A673 (cell line): ENCODE data around the gene TIRAP. TPM values are rescaled to one million over a fixed set of nuclear protein-coding genes. Genes with fewer than 3 reads are reported as not detected.
A peak's percentile ranks its signal among the peaks of the same experiment; 100 is the strongest.

Source experiments
- BruUV-seq: library from RNA; stranded (reverse); fragments of 400-500 nt; replicated peaks from 2 replicates; lab custom pipeline; 2021; lab: Mats Ljungman, UMichigan
- CTCF ChIA-PET: fragments of 300-600 bp; sonication (Branson Sonifier 250); formaldehyde crosslinking; loops from one replicate; lab custom pipeline; 2022; ENCODE audit warnings: antibody characterized with exemption; lab: Charles Lee
- POLR2A ChIA-PET: fragments of 300-600 bp; sonication (Branson Sonifier 250); formaldehyde crosslinking; loops from one replicate; lab custom pipeline; 2022; ENCODE audit warnings: antibody characterized with exemption; ENCODE audit not compliant: low non-redundant PET; lab: Charles Lee
- DNase-seq: peaks from one replicate; pipeline ENCODE4 v3.0.0-alpha.2; 2015; ENCODE audit warnings: low spot score
- H3K27ac ChIP-seq: fragments of 200-600 bp; sonication (generic); 2 replicates; pipeline ENCODE4 v1.5.1; 2016; ENCODE audit warnings: mixed run types, low read depth, mild to moderate bottlenecking, mixed read lengths, antibody characterized with exemption, low read length; ENCODE audit not compliant: poor library complexity, severe bottlenecking
- H3K27me3 ChIP-seq: fragments of 200-600 bp; sonication (generic); replicated peaks from 2 replicates; pipeline ENCODE4 v1.6.1; 2017; ENCODE audit warnings: mixed run types, low read depth, mild to moderate bottlenecking, mixed read lengths, antibody characterized with exemption, low read length; ENCODE audit not compliant: insufficient read depth, poor library complexity
- H3K36me3 ChIP-seq: fragments of 200-600 bp; sonication (generic); 2 replicates; pipeline ENCODE4 v1.6.1; 2016; ENCODE audit warnings: mixed run types, mild to moderate bottlenecking, mixed read lengths, antibody characterized with exemption, low read length; ENCODE audit not compliant: insufficient read depth, poor library complexity, severe bottlenecking
- H3K4me1 ChIP-seq: fragments of 200-600 bp; sonication (generic); 2 replicates; pipeline ENCODE4 v1.6.1; 2017; ENCODE audit warnings: mixed run types, mild to moderate bottlenecking, mixed read lengths, antibody characterized with exemption, low read length; ENCODE audit not compliant: insufficient read depth, poor library complexity, severe bottlenecking
- H3K4me3 ChIP-seq: fragments of 200-600 bp; sonication (generic); 2 replicates; pipeline ENCODE4 v1.5.1; 2016; ENCODE audit warnings: low read depth, mixed run types, mild to moderate bottlenecking, mixed read lengths, low read length; ENCODE audit not compliant: poor library complexity, severe bottlenecking
- H3K9me3 ChIP-seq: fragments of 200-600 bp; sonication (generic); 2 replicates; pipeline ENCODE4 v1.6.1; 2016; ENCODE audit warnings: mixed run types, low read depth, mild to moderate bottlenecking, mixed read lengths, antibody characterized with exemption, low read length; ENCODE audit not compliant: poor library complexity, severe bottlenecking
- CTCF ChIP-seq: fragments of 300-800, 200-600 bp; sonication (generic); conservative IDR thresholded peaks from 2 replicates; pipeline ENCODE4 v1.5.1; 2017; ENCODE audit warnings: low read depth, mild to moderate bottlenecking, antibody characterized with exemption, low read length, moderate library complexity, mixed read lengths
- EZH2 ChIP-seq: fragments of 200-600 bp; sonication (generic); IDR thresholded peaks from 2 replicates; pipeline ENCODE4 v1.6.1; 2017; ENCODE audit warnings: borderline replicate concordance, low read depth, mild to moderate bottlenecking, mixed read lengths, antibody characterized with exemption, low read length; ENCODE audit not compliant: poor library complexity, severe bottlenecking
- intact Hi-C: fragments of 100-400 bp; cut with micrococcal nuclease; formaldehyde crosslinking; loops from one replicate; pipeline ENCODE4 v1.10.0; 2022; ENCODE audit not compliant: unreplicated experiment
- total RNA-seq: library from RNA; stranded (reverse); gene quantifications from 2 replicates; pipeline ENCODE4 v1.2.3, GENCODE V29; 2021

Gene TIRAP
- total RNA-seq, 1 experiment from 2014 or later: 11.3 TPM

GRCh38 chr11:126310992-126311310 lies 28.1 kb downstream of the TIRAP start:
- no TSS peak for BruUV-seq
- ChIA-PET CTCF (interaction anchor here (1.0 to 1.5 kb wide), 5 partner anchors 19 to 170 kb away, joined by 3 to 31 read pairs (median 5); partner anchors contain the start of gene ST3GAL4), POLR2A (no interaction called here)

GRCh38 chr11:126311401-126312291 lies 28.8 kb downstream of the TIRAP start:
- BruUV-seq: no TSS peak
- ChIA-PET POLR2A (no interaction called here), CTCF (interaction anchor here (1.4 to 1.5 kb wide), 3 partner anchors 18 to 169 kb away, joined by 5 to 31 read pairs (median 5); partner anchors contain the start of gene ST3GAL4)
- intact Hi-C loops: loop anchor here (5.0 to 10.0 kb wide), 4 partner anchors 106 to 1036 kb away; no protein-coding TSS in a partner anchor
- Histone ChIP-seq H3K4me1 (no peaks in the 10 kb centered on the region), H3K27me3 (no peaks in the 10 kb centered on the region), H3K36me3 (no peaks in the 10 kb centered on the region), H3K9me3 (no peaks in the 10 kb centered on the region), H3K4me3 (no peak overlapping the region), H3K27ac (peak overlapping the region; percentile 14)
- TF ChIP-seq CTCF (no peak), EZH2 (no peak)
- DNase-seq: no peak

More at GRCh38 chr11:126310992-126311310, 28.1 kb downstream of the TIRAP start:
- H3K4me3 ChIP-seq: no peak overlapping the region
- H3K27me3 ChIP-seq: no peaks in the 10 kb centered on the region
- no peak for DNase-seq
- H3K4me1 ChIP-seq: no peaks in the 10 kb centered on the region
- H3K36me3 ChIP-seq: no peaks in the 10 kb centered on the region
- H3K9me3 ChIP-seq: no peaks in the 10 kb centered on the region
- intact Hi-C loops: loop anchor here (1.0 to 10.0 kb wide), 5 partner anchors 106 to 1036 kb away; no protein-coding TSS in a partner anchor
- no peak for TF ChIP-seq CTCF
- TF ChIP-seq EZH2: no peak
- no peak overlapping the region for H3K27ac ChIP-seq

GRCh38 chr11:126312961-126313360 lies 30.1 kb downstream of the TIRAP start:
- no peak for DNase-seq
- CTCF ChIA-PET: no interaction called here
- no TSS peak for BruUV-seq
- Histone ChIP-seq H3K27me3 (no peaks in the 10 kb centered on the region), H3K4me3 (no peak overlapping the region), H3K4me1 (no peaks in the 10 kb centered on the region), H3K36me3 (no peaks in the 10 kb centered on the region), H3K9me3 (no peaks in the 10 kb centered on the region), H3K27ac (no peak overlapping the region)
- TF ChIP-seq EZH2 (no peak), CTCF (no peak)
- intact Hi-C loops: loop anchor here (5.0 to 10.0 kb wide), 4 partner anchors 104 to 1034 kb away; no protein-coding TSS in a partner anchor
- POLR2A ChIA-PET: no interaction called here
